ENCODE data around the gene RAB30.
"Not testable (repeated sequence)": the region's sequence is repeated elsewhere in the genome, so short reads cannot be mapped to it uniquely, and the experiment has no call there.

Gene RAB30

GRCh38 chr11:82955736-82956453 lies 115.8 kb downstream of the RAB30 start:
- CTCF ChIA-PET, result not testable (repeated sequence)

DNA sequence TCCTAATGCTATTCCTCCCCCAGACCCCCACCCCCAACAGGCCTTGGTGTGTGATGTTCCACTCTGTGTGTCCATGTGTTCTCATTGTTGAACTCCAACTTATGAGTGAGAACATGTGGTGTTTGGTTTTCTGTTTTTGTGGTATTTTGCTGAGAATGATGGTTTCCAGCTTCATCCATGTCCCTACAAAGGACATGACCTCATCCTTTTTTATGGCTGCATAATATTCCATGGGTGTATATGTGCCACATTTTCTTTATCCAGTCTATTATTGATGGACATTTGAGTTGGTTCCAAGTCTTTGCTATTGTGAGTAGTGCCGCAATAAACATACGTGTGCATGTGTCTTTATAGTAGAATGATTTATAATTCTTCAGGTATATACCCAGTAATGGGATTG lies 121.2 kb downstream of the RAB30 start:
- peak; percentile 79; the same call in 1 of the 2 replicates for TF ChIP-seq ZNF146 (tag by site-specific recombination; IDR thresholded peaks at IDR 0.05)
- H3K4me3 ChIP-seq (ENCODE audit: low read depth, low read length); H3K9me3 ChIP-seq (ENCODE audit: control insufficient read depth, insufficient read depth, low read depth, low read length); POLR2A ChIA-PET; CTCF ChIA-PET; H3K4me1 ChIP-seq (ENCODE audit: control insufficient read depth, insufficient read depth, low read length); H3K27ac ChIP-seq (ENCODE audit: extremely low read depth, low read depth, low read length); H3K36me3 ChIP-seq (ENCODE audit: control insufficient read depth in 2 of 2, insufficient read depth in 1 of 2, low read length in 2 of 2): not testable (repeated sequence)

More at GRCh38 chr11:82955736-82956453, 115.8 kb downstream of the RAB30 start:
- not testable (repeated sequence) for H3K9me3 ChIP-seq (ENCODE audit: control insufficient read depth, insufficient read depth, low read depth, low read length); H3K4me1 ChIP-seq (ENCODE audit: control insufficient read depth, insufficient read depth, low read length); H3K36me3 ChIP-seq (ENCODE audit: control insufficient read depth in 2 of 2, insufficient read depth in 1 of 2, low read length in 2 of 2); H3K4me3 ChIP-seq (ENCODE audit: low read depth, low read length); H3K27ac ChIP-seq (ENCODE audit: extremely low read depth, low read depth, low read length)
- TF ChIP-seq ZFHX2 (tag by site-specific recombination; conservative IDR thresholded peaks at IDR 0.05), result peak; percentile 45; the same call in 1 of the 2 replicates
- peak; percentile 90 for TF ChIP-seq PRDM10 (tag by site-specific recombination; IDR thresholded peaks at IDR 0.05)
- 0 out of 2 replicates have a peak, but pooled peaks have one; percentile 16 for TF ChIP-seq EGR2 (tag by site-specific recombination; IDR thresholded peaks at IDR 0.05; ENCODE audit: low read depth)
- peak; percentile 86 for TF ChIP-seq ZSCAN16 (tag by site-specific recombination; IDR thresholded peaks at IDR 0.05)
- POLR2A ChIA-PET, result interaction anchor here (0.6 to 1.0 kb wide), 4 partner anchors 55 to 201 kb away, joined by 3 to 4 read pairs (median 3); partner anchors contain the start of genes DDIAS, PCF11 and RAB30

- ChIA-PET POLR2A (no interaction called here), CTCF (no interaction called here)
- TF ChIP-seq ZNF558 (tag by site-specific recombination; IDR thresholded peaks at IDR 0.05) (peak; percentile 95), ZNF155 (tag by site-specific recombination; IDR thresholded peaks at IDR 0.05) (no peak), ZNF785 (tag by site-specific recombination; IDR thresholded peaks at IDR 0.05) (no peak), ZNF114 (tag by site-specific recombination; IDR thresholded peaks at IDR 0.05) (no peak), KLF8 (tag by site-specific recombination; IDR thresholded peaks at IDR 0.05) (no peak), ZNF544 (tag by site-specific recombination; IDR thresholded peaks at IDR 0.05) (no peak), ZNF670 (tag by site-specific recombination; IDR thresholded peaks at IDR 0.05; ENCODE audit: low read depth) (no peak)
- TF ChIP-seq, protein P1, sequence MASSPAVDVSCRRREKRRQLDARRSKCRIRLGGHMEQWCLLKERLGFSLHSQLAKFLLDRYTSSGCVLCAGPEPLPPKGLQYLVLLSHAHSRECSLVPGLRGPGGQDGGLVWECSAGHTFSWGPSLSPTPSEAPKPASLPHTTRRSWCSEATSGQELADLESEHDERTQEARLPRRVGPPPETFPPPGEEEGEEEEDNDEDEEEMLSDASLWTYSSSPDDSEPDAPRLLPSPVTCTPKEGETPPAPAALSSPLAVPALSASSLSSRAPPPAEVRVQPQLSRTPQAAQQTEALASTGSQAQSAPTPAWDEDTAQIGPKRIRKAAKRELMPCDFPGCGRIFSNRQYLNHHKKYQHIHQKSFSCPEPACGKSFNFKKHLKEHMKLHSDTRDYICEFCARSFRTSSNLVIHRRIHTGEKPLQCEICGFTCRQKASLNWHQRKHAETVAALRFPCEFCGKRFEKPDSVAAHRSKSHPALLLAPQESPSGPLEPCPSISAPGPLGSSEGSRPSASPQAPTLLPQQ (tag by site-specific recombination; IDR thresholded peaks at IDR 0.05), result no peak
- no peaks in the 10 kb centered on the region for H3K4me1 ChIP-seq (ENCODE audit: control insufficient read depth, insufficient read depth, low read length)
- H3K36me3 ChIP-seq (ENCODE audit: control insufficient read depth in 2 of 2, insufficient read depth in 1 of 2, low read length in 2 of 2), result no peaks in the 10 kb centered on the region
- no peaks in the 10 kb centered on the region for H3K9me3 ChIP-seq (ENCODE audit: control insufficient read depth, insufficient read depth, low read depth, low read length)
- no peak overlapping the region for H3K27ac ChIP-seq (ENCODE audit: extremely low read depth, low read depth, low read length)
- H3K4me3 ChIP-seq (ENCODE audit: low read depth, low read length), result no peak overlapping the region
Observed at GRCh38 chr11:82949352-82949751, 122.3 kb downstream of the RAB30 start.

DNA sequence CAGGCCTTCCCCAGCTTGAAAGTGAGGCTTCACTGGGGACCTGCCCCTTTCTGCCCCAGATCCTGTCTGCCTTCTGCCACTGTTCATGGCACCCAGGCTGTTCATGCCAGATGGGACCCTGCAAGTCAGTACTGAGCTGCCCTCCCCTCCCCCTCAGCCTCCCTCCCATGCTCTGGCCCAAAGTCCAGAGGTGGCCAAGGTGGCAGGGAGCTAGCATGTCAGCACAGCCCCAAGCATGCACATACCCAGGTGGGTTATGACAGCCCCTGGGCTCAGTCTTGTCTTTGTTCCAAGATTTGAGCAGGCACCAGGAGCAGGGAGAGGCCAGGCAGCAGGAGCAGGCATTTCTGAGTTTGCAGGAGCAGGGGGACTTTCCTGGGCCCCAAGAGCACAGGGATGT lies 126.0 kb downstream of the RAB30 start:
- CTCF ChIA-PET, result interaction anchor here (0.5 to 1.4 kb wide), 3 partner anchors 18 to 78 kb away, joined by 3 to 4 read pairs (median 3); no protein-coding TSS in a partner anchor
- Histone ChIP-seq H3K9me3 (ENCODE audit: control insufficient read depth, insufficient read depth, low read depth, low read length) (no peaks in the 10 kb centered on the region), H3K27ac (ENCODE audit: extremely low read depth, low read depth, low read length) (no peak overlapping the region), H3K4me3 (ENCODE audit: low read depth, low read length) (no peak overlapping the region), H3K4me1 (ENCODE audit: control insufficient read depth, insufficient read depth, low read length) (no peaks in the 10 kb centered on the region), H3K36me3 (ENCODE audit: control insufficient read depth in 2 of 2, insufficient read depth in 1 of 2, low read length in 2 of 2) (no peaks in the 10 kb centered on the region)
- POLR2A ChIA-PET, result no interaction called here
- TF ChIP-seq ZNF48 (tag by site-specific recombination; IDR thresholded peaks at IDR 0.05) (no peak), MEIS1 (CRISPR knock-in tag; IDR thresholded peaks at IDR 0.05; ENCODE audit: borderline replicate concordance) (no peak), ZBTB49 (tag by site-specific recombination; IDR thresholded peaks at IDR 0.05; ENCODE audit: low read depth) (no peak), ZSCAN23 (tag by site-specific recombination; IDR thresholded peaks at IDR 0.05) (no peak), ZNF776 (tag by site-specific recombination; IDR thresholded peaks at IDR 0.05; ENCODE audit: borderline replicate concordance) (no peak), ZSCAN30 (tag by site-specific recombination; IDR thresholded peaks at IDR 0.05) (no peak), ZNF292 (tag by site-specific recombination; IDR thresholded peaks at IDR 0.05; ENCODE audit: borderline replicate concordance, low read depth) (no peak)
